Measurements from ENCODE around the gene DBR1.

- TF ChIP-seq, protein P1, sequence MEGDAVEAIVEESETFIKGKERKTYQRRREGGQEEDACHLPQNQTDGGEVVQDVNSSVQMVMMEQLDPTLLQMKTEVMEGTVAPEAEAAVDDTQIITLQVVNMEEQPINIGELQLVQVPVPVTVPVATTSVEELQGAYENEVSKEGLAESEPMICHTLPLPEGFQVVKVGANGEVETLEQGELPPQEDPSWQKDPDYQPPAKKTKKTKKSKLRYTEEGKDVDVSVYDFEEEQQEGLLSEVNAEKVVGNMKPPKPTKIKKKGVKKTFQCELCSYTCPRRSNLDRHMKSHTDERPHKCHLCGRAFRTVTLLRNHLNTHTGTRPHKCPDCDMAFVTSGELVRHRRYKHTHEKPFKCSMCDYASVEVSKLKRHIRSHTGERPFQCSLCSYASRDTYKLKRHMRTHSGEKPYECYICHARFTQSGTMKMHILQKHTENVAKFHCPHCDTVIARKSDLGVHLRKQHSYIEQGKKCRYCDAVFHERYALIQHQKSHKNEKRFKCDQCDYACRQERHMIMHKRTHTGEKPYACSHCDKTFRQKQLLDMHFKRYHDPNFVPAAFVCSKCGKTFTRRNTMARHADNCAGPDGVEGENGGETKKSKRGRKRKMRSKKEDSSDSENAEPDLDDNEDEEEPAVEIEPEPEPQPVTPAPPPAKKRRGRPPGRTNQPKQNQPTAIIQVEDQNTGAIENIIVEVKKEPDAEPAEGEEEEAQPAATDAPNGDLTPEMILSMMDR (IDR thresholded peaks at IDR 0.05), result no peak
- no peak for TF ChIP-seq EP300 (IDR thresholded peaks at IDR 0.05)
Observed at GRCh38 chr3:138187296-138188012, 12.7 kb upstream of the DBR1 start, which contains the start of gene ARMC8.
